ENCODE results near the gene APMAP.

The APMAP gene

GRCh38 chr20:25024171-25024570 is 31.6 kb upstream of the APMAP start:
- no peak for DNase-seq

- DNase-seq = no peak
Measured at GRCh38 chr20:25023356-25023755, 30.8 kb upstream of the APMAP start.

- no peak for DNase-seq
Measured at GRCh38 chr20:25022680-25023079, 30.1 kb upstream of the APMAP start.

- no peak for DNase-seq
Measured at GRCh38 chr20:25021336-25021735, 28.8 kb upstream of the APMAP start.

DNA sequence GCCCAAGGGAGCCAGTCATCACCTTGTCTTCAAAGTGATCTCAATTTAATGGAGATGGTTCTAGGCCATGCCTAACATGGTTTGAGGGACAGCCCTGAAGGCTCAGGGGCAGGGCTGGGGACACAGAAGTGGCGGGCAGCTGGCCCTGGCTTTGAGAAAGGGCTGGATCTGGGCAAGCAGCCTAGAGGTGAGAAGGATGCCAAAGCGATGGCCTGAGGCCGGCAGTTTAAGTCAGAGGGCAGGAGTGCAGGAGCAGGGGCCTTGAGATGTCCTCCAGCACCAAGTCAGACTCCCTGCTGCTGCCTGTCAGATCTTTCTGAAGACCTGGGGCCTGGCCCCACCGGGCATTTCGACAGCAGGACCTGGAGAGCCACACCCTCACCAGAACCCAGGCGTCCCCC is 28.4 kb upstream of the APMAP start:
- no peak for DNase-seq

DNA sequence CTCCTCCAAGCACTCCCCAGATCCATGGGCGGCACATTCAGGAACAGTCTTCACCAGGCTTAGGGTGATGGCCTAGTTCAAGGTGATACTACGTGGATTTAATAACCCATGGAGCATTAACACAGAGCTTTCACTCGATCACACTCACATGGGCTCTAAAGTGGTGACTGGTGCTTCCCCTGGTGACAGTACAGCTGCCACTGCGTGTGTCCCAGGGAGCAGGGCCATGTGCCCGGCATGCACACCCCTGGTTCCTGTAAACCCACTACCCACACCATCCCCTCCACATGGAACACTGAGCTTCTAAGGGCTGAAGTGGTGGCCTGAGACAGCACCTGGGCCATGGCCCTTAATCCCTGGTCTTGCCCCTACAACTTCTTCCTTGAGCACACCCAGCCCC is 27.8 kb upstream of the APMAP start:
- no peak for DNase-seq

DNA sequence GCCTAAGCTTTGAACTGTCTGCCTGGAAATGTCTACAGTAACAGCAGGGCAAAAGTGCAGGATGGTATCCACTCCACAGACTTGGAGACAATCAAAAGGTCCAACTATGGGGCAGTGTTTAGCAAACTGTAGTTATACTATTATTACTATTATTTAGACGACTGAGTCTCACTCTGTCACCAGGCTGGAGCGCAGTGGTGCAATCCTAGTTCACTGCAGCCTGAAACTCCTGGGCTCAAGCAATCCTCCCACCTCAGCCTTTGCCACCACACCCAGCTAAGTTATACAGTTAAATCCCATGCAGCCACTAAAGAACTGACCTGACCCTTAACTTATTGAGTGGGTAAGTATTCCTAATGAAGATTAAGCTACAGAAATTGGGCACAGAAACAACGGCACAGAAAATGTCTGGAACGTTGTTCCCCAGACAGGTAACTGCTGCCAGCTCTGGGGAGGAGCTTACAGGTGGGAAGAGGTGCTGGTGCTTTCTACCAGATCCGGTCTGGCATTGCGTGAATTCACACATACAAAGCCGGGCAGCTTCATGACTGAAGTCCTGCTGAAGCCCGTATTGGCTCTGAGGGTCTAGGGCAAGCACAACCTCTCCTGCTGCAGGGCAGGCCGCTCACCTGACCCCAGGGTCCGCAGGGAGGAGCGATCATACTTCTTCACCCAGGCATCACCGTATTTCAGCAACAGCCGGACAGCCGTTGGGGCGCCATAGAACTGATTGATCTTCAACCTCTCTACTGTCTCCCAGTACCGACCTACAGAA is 27.0 kb upstream of the APMAP start:
- no peak for DNase-seq

DNA sequence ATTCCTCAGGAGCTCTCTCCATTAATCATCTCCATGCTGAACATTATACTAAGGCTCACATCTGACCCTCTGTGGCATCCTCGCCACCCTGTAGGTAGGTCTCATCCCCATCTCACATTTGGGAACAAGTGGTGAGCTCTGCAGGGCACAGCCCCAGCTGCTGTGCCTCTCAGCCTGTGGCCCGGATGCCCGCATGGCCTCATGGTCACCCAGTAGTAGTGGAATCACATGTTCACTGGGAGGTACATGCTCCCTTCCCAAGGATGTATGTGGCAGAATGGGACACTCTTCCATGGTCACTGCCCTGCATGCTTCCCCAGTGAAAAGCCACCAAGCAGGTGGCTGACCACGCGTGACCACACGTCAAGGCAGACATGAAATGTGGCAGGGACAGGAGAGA is 26.3 kb upstream of the APMAP start:
- no peak for DNase-seq

DNA sequence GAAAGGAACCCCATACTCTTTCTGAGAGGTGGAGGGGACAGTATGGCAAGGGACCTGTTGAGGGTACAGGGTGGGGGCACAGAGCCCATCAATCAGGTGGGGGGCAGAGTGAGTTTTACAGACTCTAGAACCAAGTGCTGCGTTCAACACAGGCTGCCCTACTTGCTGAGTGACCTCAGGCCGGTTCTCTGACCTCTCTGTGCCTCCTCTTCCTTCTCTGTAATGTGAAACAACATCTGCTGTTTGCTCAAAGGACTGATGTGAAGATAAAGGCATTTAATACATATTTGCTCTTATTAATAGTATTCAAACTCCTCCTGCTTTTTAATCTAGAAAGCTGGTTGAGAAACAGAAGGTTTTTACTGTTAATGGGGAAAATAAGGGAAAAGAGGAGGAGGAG is 25.9 kb upstream of the APMAP start:
- no peak for DNase-seq

DNA sequence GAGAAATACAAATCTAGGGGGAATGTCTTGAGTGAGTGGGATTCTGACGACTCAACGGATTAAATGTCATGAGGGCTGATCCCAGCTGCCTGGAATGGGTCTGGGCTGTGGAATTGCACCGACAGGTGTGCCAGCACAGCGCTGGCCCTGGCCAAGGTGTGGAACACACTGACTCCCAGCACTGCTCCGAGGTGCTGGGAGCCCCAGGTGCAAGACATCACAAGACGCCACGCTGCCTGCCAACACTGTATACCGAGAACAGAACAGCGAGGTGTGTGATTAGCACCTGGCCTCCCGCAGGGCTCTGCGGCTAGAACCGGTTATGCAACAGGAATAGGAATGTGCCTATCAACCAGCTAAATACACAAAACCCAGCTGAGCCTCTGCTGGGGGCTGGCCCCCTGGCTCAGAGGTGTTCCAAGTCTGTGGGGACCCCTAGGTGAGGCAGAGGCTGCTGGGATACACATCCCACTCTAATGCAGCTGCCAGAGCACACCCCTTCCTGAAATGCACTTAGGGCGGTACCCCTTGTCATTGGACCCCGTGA is 24.8 kb upstream of the APMAP start:
- no peak for DNase-seq

- no peak for DNase-seq
Measured at GRCh38 chr20:25016471-25016870, 23.9 kb upstream of the APMAP start.

- no peak for DNase-seq
Measured at GRCh38 chr20:25015986-25016385, 23.4 kb upstream of the APMAP start.

DNA sequence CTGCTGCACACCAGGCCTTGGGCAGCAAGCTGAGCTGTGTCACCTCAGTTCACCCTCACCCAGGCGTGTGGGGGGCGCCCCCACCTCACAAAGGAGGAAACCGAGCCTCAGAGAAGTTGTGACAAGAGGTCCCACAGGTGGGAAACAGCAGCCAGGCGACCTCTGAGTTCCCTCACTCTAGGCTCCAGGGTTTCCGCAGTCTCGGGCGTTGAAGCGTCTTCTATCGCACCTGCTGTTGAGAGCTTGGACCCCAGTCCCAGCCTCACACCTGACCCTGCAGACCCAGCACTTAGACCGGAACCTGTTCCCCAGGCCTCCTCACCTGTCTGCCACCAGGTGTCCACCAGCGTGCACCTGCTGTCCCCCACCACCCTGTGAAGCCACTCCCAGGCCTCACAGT is 22.3 kb upstream of the APMAP start:
- DNase-seq = no peak

GRCh38 chr20:25013478-25014380 is 21.2 kb upstream of the APMAP start:
- DNase-seq = no peak

DNA sequence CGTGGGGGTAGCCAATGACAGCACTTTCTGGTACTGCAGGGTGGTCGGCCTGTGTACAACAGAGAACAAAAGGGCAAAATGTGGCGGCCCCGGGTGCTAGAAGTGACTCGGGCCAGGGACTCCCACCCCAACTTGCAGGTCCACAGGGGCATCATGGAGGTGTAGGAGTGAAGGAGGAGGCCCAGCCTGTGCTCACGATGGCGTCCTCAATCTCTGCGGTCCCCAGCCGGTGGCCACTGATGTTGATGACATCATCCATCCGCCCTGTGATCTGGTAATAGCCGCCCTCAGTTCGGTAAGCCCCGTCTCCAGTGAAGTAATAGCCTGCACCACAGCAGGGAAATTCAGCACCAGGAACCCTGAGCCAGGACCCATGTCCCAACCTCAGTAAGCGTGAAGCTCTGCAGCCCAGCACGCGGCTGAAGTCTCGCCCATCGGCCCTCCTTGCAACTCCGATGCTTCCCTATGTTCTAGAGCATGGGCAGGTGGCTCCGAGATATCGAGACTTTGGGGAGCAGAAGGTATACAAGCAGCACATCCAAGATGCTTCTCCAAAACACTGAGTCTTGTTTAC is 20.2 kb upstream of the APMAP start:
- DNase-seq = no peak

GRCh38 chr20:25011831-25012241 is 19.3 kb upstream of the APMAP start:
- DNase-seq = no peak

DNA sequence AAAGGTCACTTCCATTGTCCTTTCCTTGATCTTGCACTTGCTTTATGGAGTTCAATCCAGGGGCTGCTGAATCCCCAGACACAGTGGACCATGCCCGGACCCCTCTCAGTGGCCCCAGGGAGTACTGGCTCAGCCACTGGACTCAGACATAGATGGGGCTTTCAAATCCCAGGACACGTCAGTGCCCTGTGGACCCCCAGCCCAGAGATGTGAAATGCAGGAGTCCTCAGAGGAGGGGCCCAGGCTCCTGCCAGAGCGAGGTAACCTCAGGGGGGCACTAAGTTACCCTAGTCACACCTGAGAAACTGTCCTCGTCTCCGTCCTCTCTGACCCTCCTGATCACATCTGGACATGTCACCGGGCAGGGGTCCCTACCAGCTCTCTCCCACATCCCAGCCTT is 18.7 kb upstream of the APMAP start:
- no peak for DNase-seq

- no peak for DNase-seq
Measured at GRCh38 chr20:25009218-25010145, 16.9 kb upstream of the APMAP start.

GRCh38 chr20:25008388-25009217 is 16.1 kb upstream of the APMAP start:
- DNase-seq = no peak

- no peak for DNase-seq
Measured at GRCh38 chr20:25007491-25008305, 15.1 kb upstream of the APMAP start.

All from activated CD4-positive, alpha-beta T cell treated with anti-CD3 and anti-CD28 coated beads for 1 hour (primary cell).